OCI-LY7 (cell line): ENCODE measurements around the gene RASSF5.

ENCODE experiments used
- CTCF ChIP-seq: fragments of 200-600 bp; sonication (generic); conservative IDR thresholded peaks from 2 replicates; pipeline ENCODE4 v1.5.1; 2014; ENCODE audit warnings: mild to moderate bottlenecking, antibody characterized with exemption, low read length, moderate library complexity, mixed read lengths
- EZH2phosphoT487 ChIP-seq: fragments of 200-600 bp; sonication (generic); IDR thresholded peaks from 2 replicates; pipeline ENCODE4 v1.6.1; 2018; ENCODE audit warnings: low read depth, borderline replicate concordance, mild to moderate bottlenecking, mixed run types, antibody characterized with exemption, low read length, moderate library complexity, mixed read lengths

- TF ChIP-seq CTCF (no peak), EZH2phosphoT487 (no peak)
Observed at GRCh38 chr1:206586501-206587445, 79.4 kb downstream of the RASSF5 start.
